Omental fat pad (tissue), 4 donors: ENCODE measurements around the gene TTYH2. TPM values are rescaled to one million over a fixed set of nuclear protein-coding genes. Genes with fewer than 3 reads are reported as not detected.

Experiments
- ATAC-seq: fragments of 150-250 bp; one replicate; pipeline ENCODE4 v1.9.1; 2016; ENCODE audit warnings: mild to moderate bottlenecking, moderate library complexity; ENCODE audit not compliant: low FRiP score
- DNase-seq: peaks from one replicate; pipeline ENCODE4 v3.0.0-alpha.2; 2019; ENCODE audit warnings: low spot score
- total RNA-seq, 4 donors: library from RNA; depleted of rRNA; stranded (reverse); fragments of >200 nt; gene quantifications; one replicate each; pipeline ENCODE4 v1.1.0, GENCODE V29; 2016
- TF ChIP-seq, protein P1 (sequence below), 3 donors: fragments of 450-650 bp; IDR thresholded peaks; one replicate each; pipeline ENCODE4 v1.5.1; 2016 to 2017; ENCODE audit warnings: antibody characterized with exemption in 3 of 3, mild to moderate bottlenecking in 3 of 3, moderate library complexity in 2 of 3

Gene TTYH2
- total RNA-seq, 4 donors from 2014 or later, result 5.9 to 9.0 (median 7.9) TPM

DNA sequence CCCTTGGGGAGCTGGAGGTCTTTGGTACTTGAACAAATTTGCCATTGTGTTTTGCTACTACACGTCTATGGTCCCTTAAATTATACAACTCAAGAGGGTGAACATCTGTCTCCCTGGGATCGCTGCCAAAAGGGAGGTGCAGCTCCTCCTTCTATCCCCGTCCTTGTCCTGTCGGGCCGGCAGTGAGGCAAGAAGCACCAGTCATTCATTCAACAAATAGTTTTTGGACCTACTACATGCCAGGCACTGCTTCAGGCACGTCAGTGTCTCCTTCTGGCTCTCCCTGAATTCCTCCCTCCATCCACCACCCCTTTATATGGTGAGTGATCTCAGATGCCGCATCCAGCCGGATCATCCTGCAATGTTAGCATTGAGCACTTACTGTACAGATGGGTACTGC is 12.1 kb upstream of the TTYH2 start:
- no peak for DNase-seq
- ATAC-seq, result no peak
- TF ChIP-seq, protein P1, sequence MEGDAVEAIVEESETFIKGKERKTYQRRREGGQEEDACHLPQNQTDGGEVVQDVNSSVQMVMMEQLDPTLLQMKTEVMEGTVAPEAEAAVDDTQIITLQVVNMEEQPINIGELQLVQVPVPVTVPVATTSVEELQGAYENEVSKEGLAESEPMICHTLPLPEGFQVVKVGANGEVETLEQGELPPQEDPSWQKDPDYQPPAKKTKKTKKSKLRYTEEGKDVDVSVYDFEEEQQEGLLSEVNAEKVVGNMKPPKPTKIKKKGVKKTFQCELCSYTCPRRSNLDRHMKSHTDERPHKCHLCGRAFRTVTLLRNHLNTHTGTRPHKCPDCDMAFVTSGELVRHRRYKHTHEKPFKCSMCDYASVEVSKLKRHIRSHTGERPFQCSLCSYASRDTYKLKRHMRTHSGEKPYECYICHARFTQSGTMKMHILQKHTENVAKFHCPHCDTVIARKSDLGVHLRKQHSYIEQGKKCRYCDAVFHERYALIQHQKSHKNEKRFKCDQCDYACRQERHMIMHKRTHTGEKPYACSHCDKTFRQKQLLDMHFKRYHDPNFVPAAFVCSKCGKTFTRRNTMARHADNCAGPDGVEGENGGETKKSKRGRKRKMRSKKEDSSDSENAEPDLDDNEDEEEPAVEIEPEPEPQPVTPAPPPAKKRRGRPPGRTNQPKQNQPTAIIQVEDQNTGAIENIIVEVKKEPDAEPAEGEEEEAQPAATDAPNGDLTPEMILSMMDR (IDR thresholded peaks at IDR 0.05), result no peak

DNA sequence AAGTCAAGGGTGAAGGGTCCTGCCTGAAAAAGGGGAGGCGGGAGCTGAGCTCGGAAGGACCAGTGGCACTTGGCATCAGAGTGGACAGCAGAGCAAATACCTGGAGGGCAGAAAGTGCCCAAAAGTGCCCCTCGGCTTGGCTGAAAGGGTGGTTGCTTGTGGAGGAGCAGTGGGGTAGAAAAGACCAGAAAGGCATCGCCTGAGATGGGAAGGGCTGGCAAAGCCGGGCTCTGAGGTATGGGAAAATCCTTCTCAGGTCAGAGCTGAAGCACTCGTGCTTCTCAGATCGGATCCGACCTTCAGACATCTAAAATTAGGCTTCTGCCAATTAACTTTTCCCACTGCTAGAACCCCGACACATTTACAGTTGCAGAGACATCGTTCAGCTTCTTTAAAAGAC is 11.4 kb upstream of the TTYH2 start:
- DNase-seq, result no peak
- TF ChIP-seq, protein P1 (IDR thresholded peaks at IDR 0.05), result no peak
- no peak for ATAC-seq

- DNase-seq (no peak), ATAC-seq (no peak)
- TF ChIP-seq, protein P1 (IDR thresholded peaks at IDR 0.05), result no peak
These were observed 10.4 kb upstream of the TTYH2 start for GRCh38 chr17:74202938-74203337.

- peak; percentile 87 for ATAC-seq
- TF ChIP-seq, protein P1 (IDR thresholded peaks at IDR 0.05), result peak in 2 of 3 donors; percentile 83 to 98
- DNase-seq, result peak; percentile 100
These were observed 9.7 kb upstream of the TTYH2 start, which contains the start of gene RPL38 for GRCh38 chr17:74203439-74204240. Gene RPL38, plus strand, starts transcription at chr17:74203678. Its CDS starts 278 bp downstream, at chr17:74203956.

DNA sequence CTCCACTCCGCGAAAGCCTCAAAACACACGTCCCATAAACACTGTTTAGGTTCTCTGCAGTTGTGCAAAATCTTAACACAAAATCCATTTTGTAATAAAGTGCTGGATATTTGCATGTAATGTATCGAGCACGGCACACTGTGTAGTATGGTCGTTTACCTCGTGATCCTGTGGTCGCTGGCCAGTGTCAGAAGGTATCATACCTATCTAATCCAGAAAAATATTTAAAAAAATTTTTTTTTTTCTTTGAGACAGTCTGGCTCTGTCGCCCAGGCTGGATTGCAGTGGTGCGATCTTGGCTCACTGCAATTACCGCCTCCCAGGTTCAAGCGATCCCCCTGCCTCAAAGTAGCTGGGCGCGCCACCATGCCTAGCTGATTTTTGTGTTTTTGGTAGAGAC is 8.9 kb upstream of the TTYH2 start:
- ATAC-seq (no peak), DNase-seq (no peak)
- TF ChIP-seq, protein P1 (IDR thresholded peaks at IDR 0.05), result no peak

GRCh38 chr17:74205274-74205673 is 8.1 kb upstream of the TTYH2 start:
- TF ChIP-seq, protein P1 (IDR thresholded peaks at IDR 0.05), result no peak
- no peak for DNase-seq

DNA sequence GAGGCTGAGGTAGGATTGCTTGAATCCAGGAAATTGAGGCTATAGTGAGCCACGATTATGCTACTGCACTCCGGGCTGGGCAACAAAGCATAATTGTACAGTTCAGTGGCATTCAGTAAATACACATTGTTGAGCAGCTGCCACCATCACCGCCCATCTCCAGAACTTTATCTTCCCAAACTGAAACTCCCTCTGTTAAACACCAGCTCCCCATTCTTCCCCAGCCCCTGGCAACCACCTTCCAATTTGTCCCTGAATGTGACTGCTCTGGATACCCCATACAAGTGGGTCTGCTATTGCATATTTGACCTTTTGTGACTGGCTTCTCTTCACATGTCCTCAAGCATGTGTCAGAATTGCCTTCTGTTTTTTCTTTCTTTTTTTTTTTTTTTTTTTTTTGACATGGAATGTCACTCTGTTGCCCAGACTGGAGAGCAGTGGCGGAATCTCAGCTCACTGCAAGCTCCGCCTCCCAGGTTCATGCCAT is 7.0 kb upstream of the TTYH2 start:
- TF ChIP-seq, protein P1 (IDR thresholded peaks at IDR 0.05), result no peak
- ATAC-seq (no peak), DNase-seq (no peak)

More at GRCh38 chr17:74205274-74205673, 8.1 kb upstream of the TTYH2 start:
- no peak for ATAC-seq
